Activated CD8-positive, alpha-beta T cell treated with anti-CD3 and anti-CD28 coated beads, Interleukin-2, amount 10 ng/mL, durations not matched to agents 7 days and 5 days (primary cell): Measurements from ENCODE around the gene NSFL1C. TPM values are rescaled to one million over a fixed set of nuclear protein-coding genes. Genes with fewer than 3 reads are reported as not detected.

Experiments used
- ATAC-seq: fragments of 150-1000 bp; cut with Tn5 transposase; one replicate; pipeline ENCODE4 v1.10.0; 2021; ENCODE audit warnings: moderate library complexity
- CTCF ChIA-PET: fragments of 350-600 bp; sonication (Branson Sonifier 250); formaldehyde crosslinking; loops from one replicate; lab custom pipeline; 2021; ENCODE audit warnings: antibody characterized with exemption; lab: Charles Lee
- POLR2A ChIA-PET: fragments of 350-600 bp; sonication (Branson Sonifier 250); formaldehyde crosslinking; loops from one replicate; lab custom pipeline; 2021; ENCODE audit warnings: antibody characterized with exemption; lab: Charles Lee
- DNase-seq: peaks from one replicate; pipeline ENCODE4 v3.0.0-alpha.2; 2020
- H3K27ac Mint-ChIP-seq: one replicate; pipeline ENCODE4 v1.8.0; 2021; ENCODE audit warnings: mild to moderate bottlenecking, mixed read lengths
- H3K27me3 Mint-ChIP-seq: one replicate; pipeline ENCODE4 v1.8.0; 2021; ENCODE audit warnings: low read depth, mixed read lengths
- H3K36me3 Mint-ChIP-seq: one replicate; pipeline ENCODE4 v1.8.0; 2021; ENCODE audit warnings: low read depth, mixed read lengths
- H3K4me1 Mint-ChIP-seq: one replicate; pipeline ENCODE4 v1.8.0; 2021; ENCODE audit warnings: low read depth, mixed read lengths
- H3K4me3 Mint-ChIP-seq: one replicate; pipeline ENCODE4 v1.8.0; 2021; ENCODE audit warnings: mild to moderate bottlenecking, mixed read lengths
- H3K9me3 Mint-ChIP-seq: one replicate; pipeline ENCODE4 v1.8.0; 2022; ENCODE audit warnings: mixed read lengths; ENCODE audit not compliant: insufficient read depth
- total RNA-seq, 2 experiments: library from RNA; stranded (reverse); gene quantifications; one replicate each; pipeline ENCODE4 v1.2.3, GENCODE V29; 2021

Gene NSFL1C
- total RNA-seq, 2 experiments from 2014 or later, result 60.5 to 67.8 TPM

DNA sequence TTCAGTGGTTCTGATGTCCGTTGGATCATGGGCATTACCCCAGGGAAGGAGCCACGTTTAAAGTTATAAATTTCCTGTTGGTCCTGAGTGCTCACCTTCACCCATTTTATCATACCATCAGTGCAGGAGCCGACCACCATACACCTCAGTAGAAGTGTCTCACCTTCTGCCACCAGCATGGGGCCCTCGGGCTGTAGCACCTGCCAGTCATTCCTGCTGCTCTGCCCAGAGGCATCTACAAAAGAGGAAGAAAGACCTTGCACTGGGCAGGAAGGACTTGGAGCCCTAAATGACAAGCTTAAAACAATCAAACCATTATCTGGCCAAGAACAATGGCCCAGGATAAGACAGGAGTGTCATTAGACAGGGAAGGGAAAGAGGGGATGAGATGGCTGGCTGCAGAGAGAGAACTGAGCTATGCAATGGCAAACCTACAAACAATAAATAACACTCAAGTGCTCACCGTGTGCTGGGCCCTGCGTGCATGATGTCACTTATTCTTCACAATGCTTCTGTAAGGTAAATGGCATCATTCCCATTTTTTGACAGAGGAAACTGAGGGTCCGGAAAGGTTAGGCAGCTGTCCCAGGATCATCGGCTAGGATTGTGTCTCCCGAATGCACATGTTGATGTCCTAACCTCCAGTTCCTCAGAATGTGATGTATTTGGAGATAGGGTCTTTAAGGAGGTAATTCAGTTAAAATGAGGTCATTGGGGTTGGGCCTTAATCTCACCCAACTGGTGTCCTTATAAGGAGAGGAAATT is 13.4 kb upstream of the NSFL1C start:
- DNase-seq, result peak; percentile 7
- CTCF ChIA-PET, result interaction anchor here (1.1 to 1.5 kb wide), 2 partner anchors 12 to 24 kb away, joined by 3 to 6 read pairs; no protein-coding TSS in a partner anchor
- H3K9me3 Mint-ChIP-seq, result no peaks in the 10 kb centered on the region
- no peak overlapping the region for H3K27ac Mint-ChIP-seq
- no peak for ATAC-seq
- H3K4me1 Mint-ChIP-seq, result no peaks in the 10 kb centered on the region
- POLR2A ChIA-PET, result no interaction called here
- peaks cover 35% of the 10 kb centered on the region for H3K27me3 Mint-ChIP-seq
- H3K36me3 Mint-ChIP-seq, result no peaks in the 10 kb centered on the region
- no peak overlapping the region for H3K4me3 Mint-ChIP-seq

DNA sequence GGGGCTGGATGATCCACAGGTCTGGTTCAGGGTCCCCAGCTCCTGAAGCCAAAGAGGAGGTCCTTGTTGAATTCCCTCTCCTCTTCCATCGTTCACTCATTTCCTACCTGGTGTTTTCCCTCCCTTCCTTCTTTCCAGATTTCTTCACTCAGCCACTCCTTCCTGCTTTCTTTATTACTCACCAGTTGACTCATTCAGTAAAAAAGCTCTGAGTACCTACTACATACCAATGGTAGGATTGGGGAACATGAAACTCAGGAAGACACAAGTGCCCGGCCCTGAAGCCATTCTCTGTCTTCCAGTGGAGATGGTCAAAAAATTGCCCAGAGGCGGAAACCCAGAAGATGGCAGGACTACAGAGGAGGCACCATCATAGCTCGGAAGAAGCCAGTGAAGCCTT is 11.9 kb upstream of the NSFL1C start:
- H3K27me3 Mint-ChIP-seq, result peaks cover 21% of the 10 kb centered on the region
- H3K4me1 Mint-ChIP-seq, result no peaks in the 10 kb centered on the region
- no peak overlapping the region for H3K27ac Mint-ChIP-seq
- ChIA-PET CTCF (interaction anchor here (1.5 kb wide), 1 partner anchor 25 kb away, joined by 6 read pairs; no protein-coding TSS in a partner anchor), POLR2A (no interaction called here)
- H3K36me3 Mint-ChIP-seq, result no peaks in the 10 kb centered on the region
- H3K9me3 Mint-ChIP-seq, result no peaks in the 10 kb centered on the region
- DNase-seq (peak; percentile 9), ATAC-seq (no peak)
- no peak overlapping the region for H3K4me3 Mint-ChIP-seq

DNA sequence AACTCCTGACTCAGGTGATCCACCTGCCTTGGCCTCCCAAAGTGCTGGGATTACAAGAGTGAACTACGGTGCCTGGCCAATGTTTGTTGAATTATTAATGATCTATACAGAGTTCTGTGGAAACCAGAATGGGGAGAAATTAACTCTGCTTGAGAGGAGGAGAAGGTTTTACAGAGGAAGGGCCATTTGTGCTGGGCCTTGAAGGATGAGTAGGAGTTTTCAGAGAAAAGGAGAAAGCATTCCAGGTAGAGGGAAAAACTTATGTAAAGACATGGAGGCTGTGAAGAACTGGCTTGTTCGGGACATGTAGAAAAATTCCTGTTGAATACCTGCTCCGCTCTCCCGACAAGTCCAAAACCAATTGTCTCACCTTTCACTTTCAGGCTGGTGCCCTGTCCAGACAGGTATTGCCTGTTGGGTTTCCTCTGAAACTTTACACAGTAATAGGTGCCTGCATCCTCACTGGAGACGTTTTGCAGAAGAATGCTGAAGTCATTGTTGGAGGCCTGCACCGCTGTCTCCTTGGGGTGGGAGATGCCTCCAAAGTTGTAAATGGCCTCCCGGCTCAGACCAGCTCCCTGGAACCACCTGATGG is 11.3 kb upstream of the NSFL1C start:
- Mint-ChIP-seq H3K27ac (no peak overlapping the region), H3K4me1 (no peaks in the 10 kb centered on the region), H3K36me3 (no peaks in the 10 kb centered on the region), H3K4me3 (no peak overlapping the region), H3K27me3 (peaks cover 21% of the 10 kb centered on the region), H3K9me3 (no peaks in the 10 kb centered on the region)
- POLR2A ChIA-PET, result no interaction called here
- DNase-seq, result peak; percentile 12
- no peak for ATAC-seq
- CTCF ChIA-PET, result interaction anchor here (1.7 kb wide), 1 partner anchor 25 kb away, joined by 8 read pairs; no protein-coding TSS in a partner anchor

DNA sequence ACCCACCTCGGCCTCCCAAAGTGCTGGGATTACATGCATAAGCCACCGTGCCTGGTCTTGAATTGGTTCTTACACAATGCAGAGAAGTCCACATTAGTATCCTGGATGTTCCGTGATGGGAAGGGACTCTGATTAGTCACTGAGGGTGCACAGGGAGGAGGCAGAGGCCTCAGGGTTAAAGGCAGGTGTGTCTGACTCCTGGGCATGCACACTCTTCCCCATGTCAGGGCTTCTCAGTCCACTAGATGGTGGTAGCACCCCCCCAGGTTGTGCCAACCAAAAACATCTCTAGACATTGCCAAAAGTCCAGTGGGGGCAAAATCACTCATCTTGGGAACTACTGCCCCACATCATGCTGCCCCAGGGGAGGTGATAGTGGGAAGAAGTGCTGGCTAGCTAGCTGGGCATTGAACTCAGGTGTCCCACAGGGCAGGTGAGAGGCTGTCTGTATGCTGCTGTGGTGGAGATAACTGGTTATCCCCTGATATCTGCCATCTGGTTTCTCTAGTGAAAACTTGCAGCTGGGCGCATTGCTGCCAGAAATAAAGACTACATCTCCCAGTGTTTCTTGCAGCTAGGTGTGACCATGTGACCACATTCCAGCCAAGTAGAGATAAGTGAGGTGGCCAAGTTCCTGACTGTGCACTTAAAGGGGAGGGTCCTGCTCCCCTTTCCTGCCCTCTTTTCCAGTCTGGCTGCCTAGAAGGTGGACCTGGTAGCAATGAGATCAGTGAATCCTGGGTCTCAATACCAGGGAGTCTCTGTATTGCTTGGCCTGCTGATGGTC is 8.4 kb upstream of the NSFL1C start:
- ATAC-seq, result peak; percentile 44
- H3K4me1 Mint-ChIP-seq, result no peaks in the 10 kb centered on the region
- H3K27ac Mint-ChIP-seq, result no peak overlapping the region

DNA sequence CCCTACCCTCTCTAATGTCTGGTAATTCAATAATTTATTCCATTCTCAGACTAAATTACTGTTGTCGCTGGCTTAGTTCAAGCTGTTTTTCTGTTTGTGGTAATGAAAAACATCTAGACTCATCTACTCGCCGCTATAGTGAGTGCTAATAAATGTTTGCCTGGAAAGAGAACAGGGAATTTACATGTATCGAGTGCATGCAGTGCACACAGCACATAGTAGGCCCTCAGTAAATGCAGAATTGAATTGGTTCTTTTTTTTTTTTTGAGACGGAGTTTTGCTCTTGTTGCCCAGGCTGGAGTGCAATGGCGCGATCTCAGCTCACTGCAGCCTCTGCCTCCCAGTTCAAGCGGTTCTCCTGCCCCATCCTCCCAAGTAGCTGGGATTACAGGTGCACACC is 7.7 kb upstream of the NSFL1C start:
- CTCF ChIA-PET, result interaction anchor here (1.1 to 4.7 kb wide), 5 partner anchors 9 to 303 kb away, joined by 3 to 33 read pairs (median 4); no protein-coding TSS in a partner anchor

More for the DNA sequence above, 8.4 kb upstream of the NSFL1C start:
- peak; percentile 28 for DNase-seq
- H3K36me3 Mint-ChIP-seq, result no peaks in the 10 kb centered on the region
- H3K9me3 Mint-ChIP-seq, result no peaks in the 10 kb centered on the region
- CTCF ChIA-PET, result interaction anchor here (0.8 to 4.7 kb wide), 5 partner anchors 15 to 302 kb away, joined by 3 to 33 read pairs (median 4); no protein-coding TSS in a partner anchor
- POLR2A ChIA-PET, result no interaction called here
- H3K27me3 Mint-ChIP-seq, result peaks cover 5% of the 10 kb centered on the region
- no peak overlapping the region for H3K4me3 Mint-ChIP-seq

DNA sequence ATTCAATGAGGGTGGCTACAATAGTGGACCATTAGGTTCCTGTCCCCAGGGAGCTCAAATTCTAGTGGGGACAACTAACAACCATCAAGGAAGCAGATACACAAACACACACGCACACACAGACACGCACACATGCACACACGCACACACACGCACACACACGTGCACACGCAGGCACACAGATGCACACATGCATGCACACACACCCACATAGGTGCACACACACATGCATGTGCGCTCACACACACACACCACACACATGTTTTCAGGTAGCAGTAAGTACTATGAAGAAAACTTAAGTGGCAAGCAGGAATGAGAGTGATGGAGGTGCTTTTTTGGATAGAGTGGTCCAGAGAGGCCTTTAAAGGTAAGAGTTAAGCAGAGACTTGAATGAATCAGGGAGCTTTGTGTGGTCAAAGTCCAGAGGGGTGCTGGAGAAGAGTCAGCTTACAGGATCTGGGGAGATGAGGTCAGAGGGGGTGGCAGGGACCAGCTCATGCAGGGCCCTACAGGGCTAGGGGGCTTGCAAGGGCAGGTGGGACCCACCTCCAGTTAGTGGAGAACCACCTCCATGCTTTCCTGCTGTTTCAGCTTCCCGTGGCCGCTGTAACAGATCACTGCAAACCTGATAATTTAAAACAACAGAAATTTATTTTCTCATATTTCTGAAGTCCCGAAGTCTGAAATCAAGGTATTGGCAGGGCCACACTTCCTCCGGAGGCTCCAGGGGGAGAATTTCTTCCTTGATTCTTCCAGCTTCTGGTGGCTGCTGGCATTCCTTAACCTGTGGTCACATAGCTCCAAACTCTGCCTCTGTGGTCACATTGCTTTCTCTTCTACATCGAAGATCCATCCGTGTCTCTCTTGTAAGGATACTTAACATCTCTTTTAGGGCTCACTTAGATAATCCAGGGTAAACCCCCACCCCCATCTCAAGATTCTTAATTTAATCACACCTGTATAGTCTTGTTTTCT is 6.9 kb upstream of the NSFL1C start:
- peaks cover 7% of the 10 kb centered on the region for H3K27me3 Mint-ChIP-seq
- no peak for ATAC-seq
- H3K27ac Mint-ChIP-seq, result no peak overlapping the region
- peak; percentile 17 for DNase-seq
- CTCF ChIA-PET, result interaction anchor here (1.3 to 4.7 kb wide), 4 partner anchors 8 to 304 kb away, joined by 3 to 33 read pairs (median 5); no protein-coding TSS in a partner anchor
- no peaks in the 10 kb centered on the region for H3K36me3 Mint-ChIP-seq
- H3K4me3 Mint-ChIP-seq, result no peak overlapping the region
- POLR2A ChIA-PET, result no interaction called here
- H3K4me1 Mint-ChIP-seq, result no peaks in the 10 kb centered on the region
- H3K9me3 Mint-ChIP-seq, result no peaks in the 10 kb centered on the region

More for the DNA sequence above, 7.7 kb upstream of the NSFL1C start:
- no peak overlapping the region for H3K4me3 Mint-ChIP-seq
- H3K9me3 Mint-ChIP-seq, result no peaks in the 10 kb centered on the region
- H3K27me3 Mint-ChIP-seq, result peaks cover 4% of the 10 kb centered on the region
- POLR2A ChIA-PET, result no interaction called here
- H3K36me3 Mint-ChIP-seq, result no peaks in the 10 kb centered on the region
- ATAC-seq (no peak), DNase-seq (no peak)
- no peak overlapping the region for H3K27ac Mint-ChIP-seq
- H3K4me1 Mint-ChIP-seq, result no peaks in the 10 kb centered on the region

DNA sequence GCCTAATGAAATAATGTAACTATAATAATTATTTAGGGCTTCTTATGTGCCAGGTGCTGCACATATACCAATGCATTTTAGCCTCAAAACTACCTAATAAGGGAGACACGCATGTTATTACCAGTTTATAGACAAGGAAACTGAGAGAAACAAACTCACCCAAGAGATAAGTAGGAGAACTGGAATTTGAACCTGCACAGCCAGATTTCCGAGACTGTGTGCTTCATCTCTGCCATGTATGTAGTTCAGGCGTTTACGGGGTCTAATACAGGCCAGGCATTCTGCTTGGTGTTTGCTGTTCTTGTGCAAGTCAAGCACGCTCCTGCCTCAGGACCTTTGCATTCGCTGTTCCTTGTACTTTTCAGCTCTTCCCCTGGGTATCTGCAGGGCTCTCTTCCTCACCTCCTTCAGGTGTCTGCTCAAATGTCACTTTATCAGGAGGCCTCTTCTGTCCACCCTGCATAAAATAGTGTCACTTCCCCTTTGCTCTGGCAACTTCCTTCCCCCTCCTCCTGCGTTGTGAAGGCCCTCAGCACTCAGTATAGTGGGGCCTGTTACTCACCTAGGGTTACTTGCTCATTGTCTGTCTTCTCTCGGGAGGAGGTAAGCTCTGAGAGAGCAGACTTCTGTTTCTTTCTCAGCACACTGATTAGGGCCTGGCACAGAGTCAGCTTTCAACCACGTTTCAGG is 6.1 kb upstream of the NSFL1C start:
- ATAC-seq, result no peak

DNA sequence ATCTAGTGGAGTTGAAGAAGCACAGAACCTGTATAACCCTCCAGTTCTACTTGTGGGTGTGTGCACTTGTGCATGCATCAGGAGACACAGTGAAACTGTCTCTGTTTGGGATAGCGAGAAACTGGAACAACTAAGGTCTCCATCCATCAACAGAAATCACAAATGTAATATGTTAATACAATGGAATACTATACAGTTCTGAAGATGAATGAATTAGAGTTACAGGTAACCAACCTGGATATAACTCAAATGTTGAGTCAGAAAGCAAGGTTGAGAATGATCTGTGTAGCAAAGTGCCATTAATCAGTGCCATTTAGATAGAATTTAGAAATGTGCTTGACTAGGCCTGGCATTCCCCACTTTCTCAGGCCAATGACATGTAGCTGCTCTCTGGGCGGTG is 4.6 kb upstream of the NSFL1C start:
- H3K27me3 Mint-ChIP-seq, result peaks cover 21% of the 10 kb centered on the region
- POLR2A ChIA-PET, result no interaction called here
- no peak overlapping the region for H3K27ac Mint-ChIP-seq
- DNase-seq (no peak), ATAC-seq (no peak)
- H3K9me3 Mint-ChIP-seq, result no peaks in the 10 kb centered on the region
- CTCF ChIA-PET, result interaction anchor here (0.8 to 4.7 kb wide), 2 partner anchors 32 to 306 kb away, joined by 3 to 33 read pairs; no protein-coding TSS in a partner anchor
- no peaks in the 10 kb centered on the region for H3K36me3 Mint-ChIP-seq
- H3K4me3 Mint-ChIP-seq, result no peak overlapping the region
- H3K4me1 Mint-ChIP-seq, result peaks cover 14% of the 10 kb centered on the region

More for the DNA sequence above, 6.1 kb upstream of the NSFL1C start:
- no peak for DNase-seq
- Mint-ChIP-seq H3K36me3 (no peaks in the 10 kb centered on the region), H3K27me3 (peaks cover 15% of the 10 kb centered on the region), H3K27ac (no peak overlapping the region), H3K9me3 (no peaks in the 10 kb centered on the region), H3K4me3 (no peak overlapping the region), H3K4me1 (peaks cover 5% of the 10 kb centered on the region)
- ChIA-PET POLR2A (no interaction called here), CTCF (interaction anchor here (1.6 to 4.7 kb wide), 2 partner anchors 31 to 304 kb away, joined by 6 to 33 read pairs; no protein-coding TSS in a partner anchor)

DNA sequence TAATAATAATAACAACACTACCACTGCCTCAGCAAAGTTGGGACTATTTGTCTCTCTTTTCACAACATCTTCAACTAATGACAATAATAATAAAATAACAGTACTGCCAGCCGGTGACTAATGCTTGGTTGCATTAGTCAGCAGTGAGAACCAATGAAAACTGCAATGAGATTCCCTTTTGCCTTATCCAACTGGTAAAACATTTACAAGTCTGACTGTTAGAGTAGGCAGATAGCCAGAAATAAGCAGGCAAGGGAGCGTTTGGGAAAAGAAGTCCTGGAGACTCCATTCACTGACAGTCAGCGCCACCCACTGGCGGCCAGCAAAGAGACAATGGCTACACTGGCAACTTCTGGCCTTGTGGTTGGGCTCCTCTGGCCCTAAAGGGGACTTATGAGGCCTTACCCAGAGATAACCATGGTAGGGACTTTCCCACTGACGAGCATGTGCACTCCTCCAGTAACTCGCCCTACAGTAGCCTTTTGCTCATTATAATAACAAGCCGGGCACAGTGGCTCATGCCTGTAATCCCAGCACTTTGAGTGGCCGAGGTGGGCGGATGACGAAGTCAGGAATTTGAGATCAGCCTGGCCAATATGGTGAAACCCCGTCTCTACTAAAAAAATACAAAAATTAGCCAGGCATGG is 3.4 kb upstream of the NSFL1C start:
- peak; percentile 37 for DNase-seq
- Mint-ChIP-seq H3K27me3 (peaks cover 17% of the 10 kb centered on the region), H3K27ac (no peak overlapping the region), H3K4me1 (peaks cover 23% of the 10 kb centered on the region), H3K9me3 (no peaks in the 10 kb centered on the region), H3K4me3 (no peak overlapping the region), H3K36me3 (no peaks in the 10 kb centered on the region)
- ChIA-PET POLR2A (no interaction called here), CTCF (interaction anchor here (1.2 kb wide), 1 partner anchor 302 kb away, joined by 3 read pairs; no protein-coding TSS in a partner anchor)
- no peak for ATAC-seq
